Activated CD4-positive, alpha-beta T cell treated with anti-CD3 and anti-CD28 coated beads, Interleukin-2, Interleukin-4, amounts not matched to agents 100 ng/mL and 50 ng/mL, durations not matched to agents 16 hours and 8 hours (primary cell): ENCODE measurements around the gene PDZD7.

Source experiments
- DNase-seq: peaks from one replicate; pipeline ENCODE4 v3.0.0-alpha.2; 2020; ENCODE audit warnings: low spot score

Gene PDZD7

GRCh38 chr10:100966887-100967286 is 64.0 kb downstream of the PDZD7 start:
- DNase-seq, result no peak

- no peak for DNase-seq
Observed at GRCh38 chr10:100965820-100966219, 65.1 kb downstream of the PDZD7 start.

GRCh38 chr10:100963826-100964225 is 67.1 kb downstream of the PDZD7 start:
- no peak for DNase-seq

- no peak for DNase-seq
Observed at GRCh38 chr10:100962351-100963080, 68.4 kb downstream of the PDZD7 start.

- DNase-seq, result no peak
Observed at GRCh38 chr10:100960251-100960650, 70.7 kb downstream of the PDZD7 start.
